ENCODE measurements around the gene NUDT12. TPM values are rescaled to one million over a fixed set of nuclear protein-coding genes. Genes with fewer than 3 reads are reported as not detected.

The NUDT12 gene
- total and polyA plus RNA-seq, 2 of the 13 experiments (the other 11 are each of a cell fraction or from before 2014, with no cell fraction given), result 2.3 to 5.4 TPM

- no peak for TF ChIP-seq ZNF407 (CRISPR knock-in tag; IDR thresholded peaks at IDR 0.05; ENCODE audit: not compliant biosample characterization)
- peak; percentile 71 for TF ChIP-seq ZNF143 (CRISPR knock-in tag; IDR thresholded peaks at IDR 0.05)
- no peak; the same call in 1 of the 2 replicates for TF ChIP-seq HOXA3 (CRISPR knock-in tag; IDR thresholded peaks at IDR 0.05)
- TF ChIP-seq PHF8 (CRISPR knock-in tag; IDR thresholded peaks at IDR 0.05), result peak; percentile 68; the same call in 1 of the 2 replicates
- TF ChIP-seq TCF7 (IDR thresholded peaks at IDR 0.05; ENCODE audit: low read depth), result no peak
- no peak for TF ChIP-seq HNF1B (CRISPR knock-in tag; IDR thresholded peaks at IDR 0.05)
- no peak for TF ChIP-seq MZF1 (CRISPR knock-in tag; IDR thresholded peaks at IDR 0.05; ENCODE audit: borderline replicate concordance)
- peak; percentile 58 for TF ChIP-seq TAF1 (CRISPR knock-in tag; IDR thresholded peaks at IDR 0.05)
- TF ChIP-seq SAP130 (CRISPR knock-in tag; IDR thresholded peaks at IDR 0.05; ENCODE audit: low read depth), result peak; percentile 16; the same call in 1 of the 2 replicates
- 0 out of 2 replicates have a peak, but pooled peaks have one; percentile 13 for TF ChIP-seq ZMYM4 (CRISPR knock-in tag; IDR thresholded peaks at IDR 0.05)
- 0 out of 4 replicates have a peak, but pooled peaks of 1 of the 2 experiments have one; percentile 41 for TF ChIP-seq HMGXB4 (CRISPR knock-in tag; IDR thresholded peaks at IDR 0.05; ENCODE audit: borderline replicate concordance in 1 of 2, low read depth in 1 of 2)
- no peak for TF ChIP-seq ZNF274 (CRISPR knock-in tag; IDR thresholded peaks at IDR 0.05)
- peak; percentile 77 for TF ChIP-seq GABPB1 (CRISPR knock-in tag; IDR thresholded peaks at IDR 0.05)
- peak; percentile 61 for TF ChIP-seq RBFOX2 (IDR thresholded peaks at IDR 0.05; ENCODE audit: low read depth, low read length)
- no peak for TF ChIP-seq THAP8 (CRISPR knock-in tag; IDR thresholded peaks at IDR 0.05; ENCODE audit: borderline replicate concordance)
- 0 out of 2 replicates have a peak, but pooled peaks have one; percentile 21 for TF ChIP-seq YEATS4 (CRISPR knock-in tag; IDR thresholded peaks at IDR 0.05; ENCODE audit: borderline replicate concordance)
- peak; percentile 59 for TF ChIP-seq POLR2G (IDR thresholded peaks at IDR 0.05; ENCODE audit: low read depth, low read length)
Measured at GRCh38 chr5:103562453-103563157, at the start of gene NUDT12 (continued).
